Activated CD8-positive, alpha-beta memory T cell treated with anti-CD3 and anti-CD28 coated beads, Interleukin-2, amount 10 ng/mL, durations not matched to agents 7 days and 5 days (primary cell): ENCODE measurements around the gene LRPAP1. TPM values are rescaled to one million over a fixed set of nuclear protein-coding genes. Genes with fewer than 3 reads are reported as not detected.

ENCODE experiments used
- ATAC-seq: fragments of 150-1000 bp; cut with Tn5 transposase; one replicate; pipeline ENCODE4 v1.10.0; 2021; ENCODE audit warnings: moderate library complexity
- CTCF ChIA-PET: fragments of 350-600 bp; sonication (Branson Sonifier 250); formaldehyde crosslinking; loops from one replicate; lab custom pipeline; 2021; ENCODE audit warnings: antibody characterized with exemption; lab: Charles Lee
- DNase-seq: peaks from one replicate; pipeline ENCODE4 v3.0.0-alpha.2; 2020
- H3K27ac Mint-ChIP-seq: one replicate; pipeline ENCODE4 v1.8.0; 2021; ENCODE audit warnings: mild to moderate bottlenecking, mixed read lengths
- H3K27me3 Mint-ChIP-seq: one replicate; pipeline ENCODE4 v1.8.0; 2021; ENCODE audit warnings: mixed read lengths
- H3K36me3 Mint-ChIP-seq: one replicate; pipeline ENCODE4 v1.8.0; 2021; ENCODE audit warnings: mild to moderate bottlenecking, mixed read lengths
- H3K4me1 Mint-ChIP-seq: one replicate; pipeline ENCODE4 v1.8.0; 2021; ENCODE audit warnings: mixed read lengths
- H3K4me3 Mint-ChIP-seq: one replicate; pipeline ENCODE4 v1.8.0; 2021; ENCODE audit warnings: mild to moderate bottlenecking, moderate library complexity, mixed read lengths
- H3K9me3 Mint-ChIP-seq: one replicate; pipeline ENCODE4 v1.8.0; 2022; ENCODE audit warnings: low read depth, mixed read lengths
- total RNA-seq, 2 experiments: library from RNA; stranded (reverse); gene quantifications; one replicate each; pipeline ENCODE4 v1.2.3, GENCODE V29; 2021

The LRPAP1 gene
- total RNA-seq, 2 experiments from 2014 or later: 77.2 to 87.6 TPM

GRCh38 chr4:3523628-3524221 lies 8.5 kb downstream of the LRPAP1 start:
- DNase-seq: no peak
- H3K4me3 Mint-ChIP-seq: no peak overlapping the region
- H3K36me3 Mint-ChIP-seq: peaks cover 9% of the 10 kb centered on the region
- no peaks in the 10 kb centered on the region for H3K27me3 Mint-ChIP-seq
- no peak overlapping the region for H3K27ac Mint-ChIP-seq
- H3K9me3 Mint-ChIP-seq: no peaks in the 10 kb centered on the region
- CTCF ChIA-PET: no interaction called here
- ATAC-seq: no peak
- H3K4me1 Mint-ChIP-seq: peaks cover 6% of the 10 kb centered on the region

GRCh38 chr4:3523146-3523627 lies 9.0 kb downstream of the LRPAP1 start:
- Mint-ChIP-seq H3K4me3 (no peak overlapping the region), H3K4me1 (peaks cover 4% of the 10 kb centered on the region), H3K27me3 (no peaks in the 10 kb centered on the region), H3K36me3 (peaks cover 9% of the 10 kb centered on the region), H3K9me3 (no peaks in the 10 kb centered on the region), H3K27ac (no peak overlapping the region)
- ATAC-seq: no peak
- no peak for DNase-seq
- CTCF ChIA-PET: no interaction called here

- no peaks in the 10 kb centered on the region for H3K4me1 Mint-ChIP-seq
- CTCF ChIA-PET: no interaction called here
- no peak overlapping the region for H3K27ac Mint-ChIP-seq
- no peaks in the 10 kb centered on the region for H3K27me3 Mint-ChIP-seq
- no peak overlapping the region for H3K4me3 Mint-ChIP-seq
- H3K9me3 Mint-ChIP-seq: no peaks in the 10 kb centered on the region
- DNase-seq: no peak
- ATAC-seq: no peak
- H3K36me3 Mint-ChIP-seq: peaks cover 10% of the 10 kb centered on the region
Measured at GRCh38 chr4:3522651-3523050, 9.6 kb downstream of the LRPAP1 start.

GRCh38 chr4:3522326-3522640 lies 9.9 kb downstream of the LRPAP1 start:
- no peak overlapping the region for H3K27ac Mint-ChIP-seq
- no peak overlapping the region for H3K4me3 Mint-ChIP-seq
- ATAC-seq: no peak
- H3K4me1 Mint-ChIP-seq: no peaks in the 10 kb centered on the region
- H3K36me3 Mint-ChIP-seq: peaks cover 12% of the 10 kb centered on the region
- no peak for DNase-seq
- no peaks in the 10 kb centered on the region for H3K27me3 Mint-ChIP-seq
- CTCF ChIA-PET: no interaction called here
- H3K9me3 Mint-ChIP-seq: no peaks in the 10 kb centered on the region

- H3K27ac Mint-ChIP-seq: no peak overlapping the region
- H3K4me3 Mint-ChIP-seq: no peak overlapping the region
- ATAC-seq: no peak
- no peak for DNase-seq
- peaks cover 12% of the 10 kb centered on the region for H3K36me3 Mint-ChIP-seq
- no peaks in the 10 kb centered on the region for H3K4me1 Mint-ChIP-seq
- H3K27me3 Mint-ChIP-seq: no peaks in the 10 kb centered on the region
- H3K9me3 Mint-ChIP-seq: no peaks in the 10 kb centered on the region
- CTCF ChIA-PET: no interaction called here
Measured at GRCh38 chr4:3521621-3522325, 10.4 kb downstream of the LRPAP1 start.

- DNase-seq (no peak), ATAC-seq (no peak)
- no peak overlapping the region for H3K4me3 Mint-ChIP-seq
- no peaks in the 10 kb centered on the region for H3K4me1 Mint-ChIP-seq
- peaks cover 12% of the 10 kb centered on the region for H3K36me3 Mint-ChIP-seq
- H3K27me3 Mint-ChIP-seq: no peaks in the 10 kb centered on the region
- CTCF ChIA-PET: no interaction called here
- no peak overlapping the region for H3K27ac Mint-ChIP-seq
- no peaks in the 10 kb centered on the region for H3K9me3 Mint-ChIP-seq
Measured at GRCh38 chr4:3520796-3521600, 11.2 kb downstream of the LRPAP1 start.

- Mint-ChIP-seq H3K9me3 (no peaks in the 10 kb centered on the region), H3K4me1 (no peaks in the 10 kb centered on the region), H3K4me3 (no peak overlapping the region), H3K27me3 (no peaks in the 10 kb centered on the region), H3K27ac (no peak overlapping the region), H3K36me3 (peaks cover 12% of the 10 kb centered on the region)
- CTCF ChIA-PET: no interaction called here
- ATAC-seq: no peak
- DNase-seq: no peak
Measured at GRCh38 chr4:3520276-3520675, 11.9 kb downstream of the LRPAP1 start.

- ATAC-seq (no peak), DNase-seq (no peak)
- CTCF ChIA-PET: no interaction called here
- H3K4me1 Mint-ChIP-seq: no peaks in the 10 kb centered on the region
- H3K4me3 Mint-ChIP-seq: no peak overlapping the region
- H3K36me3 Mint-ChIP-seq: peaks cover 12% of the 10 kb centered on the region
- no peak overlapping the region for H3K27ac Mint-ChIP-seq
- no peaks in the 10 kb centered on the region for H3K27me3 Mint-ChIP-seq
- H3K9me3 Mint-ChIP-seq: no peaks in the 10 kb centered on the region
Measured at GRCh38 chr4:3519468-3520264, 12.6 kb downstream of the LRPAP1 start.

- no peak for ATAC-seq
- no peak overlapping the region for H3K4me3 Mint-ChIP-seq
Measured at GRCh38 chr4:3518941-3519340, 13.3 kb downstream of the LRPAP1 start.

GRCh38 chr4:3518511-3518880 lies 13.7 kb downstream of the LRPAP1 start:
- ATAC-seq (no peak), DNase-seq (no peak)
- no peak overlapping the region for H3K4me3 Mint-ChIP-seq
- CTCF ChIA-PET: no interaction called here
- H3K36me3 Mint-ChIP-seq: peaks cover 12% of the 10 kb centered on the region
- H3K4me1 Mint-ChIP-seq: no peaks in the 10 kb centered on the region
- no peaks in the 10 kb centered on the region for H3K27me3 Mint-ChIP-seq
- H3K9me3 Mint-ChIP-seq: no peaks in the 10 kb centered on the region
- H3K27ac Mint-ChIP-seq: no peak overlapping the region

More at GRCh38 chr4:3518941-3519340, 13.3 kb downstream of the LRPAP1 start:
- no peak for DNase-seq
- CTCF ChIA-PET: no interaction called here
- H3K36me3 Mint-ChIP-seq: peaks cover 12% of the 10 kb centered on the region
- no peak overlapping the region for H3K27ac Mint-ChIP-seq
- no peaks in the 10 kb centered on the region for H3K4me1 Mint-ChIP-seq
- no peaks in the 10 kb centered on the region for H3K27me3 Mint-ChIP-seq
- H3K9me3 Mint-ChIP-seq: no peaks in the 10 kb centered on the region

GRCh38 chr4:3517731-3518510 lies 14.3 kb downstream of the LRPAP1 start:
- Mint-ChIP-seq H3K27ac (no peak overlapping the region), H3K4me1 (no peaks in the 10 kb centered on the region), H3K9me3 (no peaks in the 10 kb centered on the region), H3K27me3 (no peaks in the 10 kb centered on the region), H3K4me3 (no peak overlapping the region), H3K36me3 (peaks cover 15% of the 10 kb centered on the region)
- DNase-seq (no peak), ATAC-seq (no peak)
- CTCF ChIA-PET: no interaction called here

GRCh38 chr4:3516836-3517730 lies 15.1 kb downstream of the LRPAP1 start:
- no peak for ATAC-seq
- Mint-ChIP-seq H3K36me3 (peaks cover 23% of the 10 kb centered on the region), H3K4me3 (no peak overlapping the region)

More at GRCh38 chr4:3516836-3517730, 15.1 kb downstream of the LRPAP1 start:
- no peak overlapping the region for H3K27ac Mint-ChIP-seq
- no peak for DNase-seq
- no peaks in the 10 kb centered on the region for H3K9me3 Mint-ChIP-seq
- CTCF ChIA-PET: no interaction called here
- H3K27me3 Mint-ChIP-seq: no peaks in the 10 kb centered on the region
- H3K4me1 Mint-ChIP-seq: no peaks in the 10 kb centered on the region
